Panc1 (cell line): ENCODE measurements around the gene NACAD. TPM values are rescaled to one million over a fixed set of nuclear protein-coding genes. Genes with fewer than 3 reads are reported as not detected.

Source experiments
- ATAC-seq: fragments of 200-7000 bp; cut with Tn5 transposase; 2 replicates; pipeline ENCODE4 v1.9.1; 2020; ENCODE audit warnings: mild to moderate bottlenecking, moderate library complexity
- BruUV-seq: library from RNA; stranded (reverse); fragments of 400-500 nt; replicated peaks from 2 replicates; lab custom pipeline; 2021; lab: Mats Ljungman, UMichigan
- CTCF ChIA-PET: fragments of 300-600 bp; sonication (Branson Sonifier 250); formaldehyde crosslinking; loops from one replicate; lab custom pipeline; 2022; ENCODE audit warnings: antibody characterized with exemption; lab: Charles Lee
- POLR2A ChIA-PET: fragments of 300-600 bp; sonication (Branson Sonifier 250); formaldehyde crosslinking; loops from one replicate; lab custom pipeline; 2022; ENCODE audit warnings: antibody characterized with exemption; lab: Charles Lee
- DNase-seq: peaks from one replicate; pipeline ENCODE4 v3.0.0-alpha.2; 2010; ENCODE audit warnings: low read depth, low spot score
- H3K27ac ChIP-seq: 2 replicates; pipeline ENCODE4 v1.5.1; 2011; ENCODE audit warnings: mild to moderate bottlenecking, low read length, inconsistent platforms
- H3K27me3 ChIP-seq: fragments of 200-500 bp; sonication (Bioruptor generic); 2 replicates; pipeline ENCODE4 v1.6.0; 2014; ENCODE audit warnings: low read length, inconsistent platforms; ENCODE audit not compliant: control insufficient read depth, insufficient read depth
- H3K36me3 ChIP-seq: fragments of 200-500 bp; sonication (Bioruptor generic); 2 replicates; pipeline ENCODE4 v1.5.1; 2014; ENCODE audit warnings: inconsistent platforms, mild to moderate bottlenecking, low read length, moderate library complexity; ENCODE audit not compliant: control insufficient read depth, insufficient read depth
- H3K4me1 ChIP-seq: 2 replicates; pipeline ENCODE4 v1.5.1; 2011; ENCODE audit warnings: inconsistent platforms, mild to moderate bottlenecking, low read length, moderate library complexity; ENCODE audit not compliant: control insufficient read depth, insufficient read depth
- H3K4me3 ChIP-seq, 2 experiments: 2 replicates each; pipeline ENCODE4 v1.5.1; 2011 to 2012; ENCODE audit warnings: low read depth in 2 of 2, low read length in 2 of 2, mild to moderate bottlenecking in 2 of 2, inconsistent platforms in 1 of 2, moderate library complexity in 1 of 2
- H3K9me3 ChIP-seq: fragments of 200-500 bp; sonication (Bioruptor generic); 2 replicates; pipeline ENCODE4 v1.5.1; 2014; ENCODE audit warnings: low read depth, mild to moderate bottlenecking, inconsistent platforms, low read length, moderate library complexity; ENCODE audit not compliant: control insufficient read depth, insufficient read depth
- CTCF ChIP-seq: fragments of 450-650 bp; IDR thresholded peaks from 2 replicates; pipeline ENCODE4 v1.5.1; 2017; ENCODE audit warnings: mild to moderate bottlenecking
- POLR2AphosphoS5 ChIP-seq: IDR thresholded peaks from 2 replicates; pipeline ENCODE4 v1.6.1; 2012; ENCODE audit warnings: mild to moderate bottlenecking, low read depth, low read length, moderate library complexity
- REST ChIP-seq, 2 experiments: IDR thresholded peaks; 2 replicates each; pipeline ENCODE4 v1.6.1; 2011 to 2012; ENCODE audit warnings: low read depth in 2 of 2, control low read depth in 1 of 2, low read length in 1 of 2, mild to moderate bottlenecking in 1 of 2, moderate library complexity in 1 of 2; ENCODE audit not compliant: insufficient read depth in 1 of 2
- SIN3A ChIP-seq: IDR thresholded peaks from 2 replicates; pipeline ENCODE4 v1.6.1; 2012; ENCODE audit warnings: low read depth, mild to moderate bottlenecking, low read length, moderate library complexity, borderline replicate concordance; ENCODE audit not compliant: insufficient read depth
- TCF7L2 ChIP-seq: IDR thresholded peaks from 2 replicates; pipeline ENCODE4 v1.6.1; 2011; ENCODE audit warnings: mild to moderate bottlenecking, low read depth, low read length, inconsistent platforms
- in situ Hi-C: cut with HindIII; loops from 2 replicates; pipeline ENCODE4 v1.10.0; 2016; ENCODE audit warnings: low sequenced_read_pairs, low pct_unique_long_range_greater_than_20kb
- intact Hi-C: fragments of 100-400 bp; cut with micrococcal nuclease; formaldehyde crosslinking; loops from one replicate; pipeline ENCODE4 v1.10.0; 2022; ENCODE audit not compliant: unreplicated experiment
- total RNA-seq: library from RNA; stranded (reverse); gene quantifications from one replicate; pipeline ENCODE4 v1.2.1, GENCODE V29; 2021; ENCODE audit not compliant: unreplicated experiment

The NACAD gene
- total RNA-seq, 1 experiment from 2014 or later, result 5.3 TPM

- Histone ChIP-seq H3K36me3 (peaks cover 12% of the 10 kb centered on the region), H3K27me3 (peaks cover 3% of the 10 kb centered on the region; the same call in 1 of the 2 replicates), H3K4me1 (peaks cover 28% of the 10 kb centered on the region), H3K9me3 (no peaks in the 10 kb centered on the region), H3K27ac (peak overlapping the region; percentile 95; the same call in 1 of the 2 replicates), H3K4me3 (peak overlapping the region; percentile 54 to 70; a peak in 3 of 4 replicates)
- no TSS peak for BruUV-seq
- CTCF ChIA-PET, result interaction anchor here (1.4 kb wide), 1 partner anchor 139 kb away, joined by 3 read pairs; no protein-coding TSS in a partner anchor
- ATAC-seq (no peak), DNase-seq (no peak)
- no peak for TF ChIP-seq POLR2AphosphoS5
- TF ChIP-seq SIN3A, result no peak
- no peak for TF ChIP-seq CTCF
- no peak for TF ChIP-seq REST (IDR thresholded peaks at IDR 0.05; ENCODE audit: insufficient read depth in 1 of 2, low read depth in 2 of 2, low read length in 1 of 2)
- TF ChIP-seq TCF7L2, result no peak
- POLR2A ChIA-PET, result no interaction called here
- in situ Hi-C loops (no loop called here), intact Hi-C loops (no loop called here)
These were observed 23.9 kb upstream of the NACAD start for GRCh38 chr7:45112648-45113047.

GRCh38 chr7:45111298-45112223, 22.8 kb upstream of the NACAD start, which contains the start of gene TBRG4:
Gene TBRG4, minus strand, starts transcription at chr7:45111697. Its CDS starts 2,460 bp downstream, at chr7:45109237.
- CTCF ChIA-PET, result interaction anchor here (0.5 to 1.4 kb wide), 3 partner anchors 25 to 200 kb away, joined by 3 to 6 read pairs (median 4); no protein-coding TSS in a partner anchor
- Histone ChIP-seq H3K27me3 (peaks cover 3% of the 10 kb centered on the region; the same call in 1 of the 2 replicates), H3K4me1 (peaks cover 32% of the 10 kb centered on the region), H3K36me3 (peaks cover 16% of the 10 kb centered on the region), H3K4me3 (peak within 1 kb of the TSS; percentile 54 to 70), H3K27ac (peak within 1 kb of the TSS; percentile 95), H3K9me3 (no peaks in the 10 kb centered on the region)
- TSS peak; percentile 99 for BruUV-seq
- in situ Hi-C loops (no loop called here), intact Hi-C loops (no loop called here)
- DNase-seq, result peak; percentile 90
- ATAC-seq, result peak; percentile 98
- peak; percentile 97 for TF ChIP-seq POLR2AphosphoS5
- 0 out of 4 replicates have a peak, but pooled peaks of 1 of the 2 experiments have one; percentile 53 for TF ChIP-seq REST (IDR thresholded peaks at IDR 0.05; ENCODE audit: insufficient read depth in 1 of 2, low read depth in 2 of 2, low read length in 1 of 2)
- 0 out of 2 replicates have a peak, but pooled peaks have one; percentile 39 for TF ChIP-seq TCF7L2
- TF ChIP-seq CTCF, result no peak
- TF ChIP-seq SIN3A, result peak; percentile 95; the same call in 1 of the 2 replicates
- POLR2A ChIA-PET, result interaction anchor here (0.6 to 0.9 kb wide), 3 partner anchors 9 to 113 kb away, joined by 3 to 9 read pairs (median 3); no protein-coding TSS in a partner anchor
